HG03439 (cell line): ENCODE results near the gene TMEM115.
A peak's percentile ranks its signal among the peaks of the same experiment; 100 is the strongest.

Source experiments
- ATAC-seq: cut with Tn5 transposase; IDR thresholded peaks from one replicate; pipeline ENCODE4 v1.9.1; 2021; ENCODE audit warnings: mild to moderate bottlenecking, moderate library complexity; ENCODE audit not compliant: unreplicated experiment

The TMEM115 gene

DNA sequence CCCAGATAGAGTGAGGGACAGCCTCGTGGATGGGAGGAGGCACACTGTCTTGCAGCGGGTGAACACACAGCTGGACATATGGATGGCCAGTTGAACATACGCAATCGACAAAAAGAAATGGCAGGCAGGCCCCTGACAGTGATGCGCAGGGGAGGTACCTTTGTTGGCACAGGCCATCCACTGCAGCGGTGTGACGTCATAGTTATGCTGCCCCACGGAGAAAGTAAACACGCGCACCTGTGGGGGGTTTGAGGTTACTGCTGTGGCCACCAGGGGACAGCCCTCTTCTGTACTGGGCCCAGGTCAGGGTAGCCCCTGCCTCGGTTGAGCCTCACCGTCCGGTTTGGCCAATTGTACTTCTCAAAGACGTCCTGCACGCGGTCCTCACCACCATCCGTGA, 19.4 kb upstream of the TMEM115 start:
- no peak for ATAC-seq

DNA sequence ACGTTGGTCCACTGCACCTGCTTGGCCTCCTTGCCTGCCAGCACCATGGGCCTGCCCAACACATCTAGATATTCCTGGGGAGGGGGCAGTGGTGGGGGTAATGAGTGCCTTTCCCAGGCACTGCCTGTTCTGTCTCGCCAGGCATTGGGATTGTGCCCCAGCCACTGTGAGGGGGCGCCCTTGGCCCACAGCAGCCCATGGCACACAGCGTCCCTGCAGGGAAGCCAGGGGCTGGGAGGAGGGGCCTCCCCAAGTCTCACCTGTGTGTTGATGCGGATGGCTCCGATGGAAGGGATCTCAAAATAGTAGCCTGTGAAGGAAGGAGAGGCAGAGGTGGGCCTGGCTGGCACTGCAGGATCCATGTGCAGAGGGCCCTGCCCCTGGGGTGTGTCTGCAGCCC, 18.7 kb upstream of the TMEM115 start:
- ATAC-seq = no peak

DNA sequence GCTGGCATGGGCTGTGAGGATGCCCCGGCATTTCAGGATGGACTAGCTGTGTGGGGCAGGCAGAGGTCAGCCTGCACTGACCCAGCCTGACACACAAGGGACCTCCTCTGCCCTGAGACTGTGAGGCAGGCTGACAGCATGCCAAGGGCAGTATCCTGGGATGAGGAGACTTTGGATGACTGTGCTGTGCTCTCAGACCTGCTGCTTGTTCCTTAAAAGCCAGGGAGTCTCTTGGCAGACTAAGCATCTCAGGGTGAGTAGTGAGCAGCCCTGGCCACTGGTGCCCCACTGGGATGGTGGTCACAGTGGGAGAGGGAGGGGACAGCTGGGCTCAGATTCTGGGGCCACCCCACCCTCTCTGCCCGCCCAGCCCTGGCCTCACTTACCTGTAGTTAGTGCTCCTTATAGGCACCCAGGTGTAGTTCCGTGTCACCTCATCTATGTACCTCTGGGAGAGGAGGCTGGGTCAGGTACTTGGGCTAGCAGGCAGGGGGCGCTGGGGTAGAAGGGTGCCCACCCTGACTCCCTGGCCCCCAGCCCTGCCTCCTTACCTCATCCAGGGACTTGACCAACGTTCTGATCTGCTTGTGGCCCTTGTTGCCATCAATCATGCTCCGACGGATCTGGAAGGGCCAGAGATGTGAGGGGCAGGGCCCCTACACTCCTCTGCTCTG, 16.1 kb upstream of the TMEM115 start:
- no peak for ATAC-seq

DNA sequence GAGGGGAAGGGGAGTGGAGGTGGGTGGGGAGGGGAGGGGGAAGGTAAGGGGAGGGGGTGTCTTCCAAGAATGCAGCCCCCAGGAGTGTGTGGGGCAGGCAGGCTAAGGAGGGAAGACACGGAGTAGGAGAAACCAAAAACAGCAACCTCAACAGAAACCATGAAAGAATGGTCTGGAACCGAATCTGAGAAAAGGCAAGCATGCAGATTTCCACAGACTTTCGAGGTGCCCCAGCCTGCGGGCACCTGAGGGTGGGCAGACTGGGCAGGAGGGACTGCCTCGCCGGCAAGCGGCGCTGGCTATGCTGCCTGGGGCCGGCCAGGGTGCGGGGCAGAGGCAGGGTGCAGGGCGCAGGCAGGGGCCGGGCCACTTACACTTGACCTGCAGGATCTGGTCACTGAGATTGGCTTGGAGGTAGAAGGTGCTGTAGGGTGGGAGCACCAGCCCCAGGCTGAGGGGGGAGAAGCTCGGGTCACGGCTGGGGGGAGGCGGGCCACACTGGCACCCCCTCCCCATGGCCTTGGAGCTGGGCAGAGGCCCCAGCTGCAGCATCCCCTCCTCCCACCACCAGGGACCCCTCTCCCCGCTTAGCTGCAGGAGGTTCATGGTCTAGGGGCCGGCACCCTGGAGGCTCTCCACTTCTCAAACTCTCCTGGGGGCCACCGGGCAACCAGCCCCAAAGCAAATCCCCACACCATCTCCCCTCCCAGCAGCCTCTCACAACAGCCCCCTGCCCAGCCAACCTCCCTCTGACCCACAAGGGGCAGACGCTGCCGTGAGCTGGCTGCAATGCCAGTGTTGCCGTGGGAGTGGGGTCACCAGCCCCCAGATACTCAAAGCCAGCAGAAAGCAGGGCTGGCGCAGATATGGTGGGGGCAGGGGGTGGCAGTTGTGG, 15.3 kb upstream of the TMEM115 start:
- no peak for ATAC-seq

DNA sequence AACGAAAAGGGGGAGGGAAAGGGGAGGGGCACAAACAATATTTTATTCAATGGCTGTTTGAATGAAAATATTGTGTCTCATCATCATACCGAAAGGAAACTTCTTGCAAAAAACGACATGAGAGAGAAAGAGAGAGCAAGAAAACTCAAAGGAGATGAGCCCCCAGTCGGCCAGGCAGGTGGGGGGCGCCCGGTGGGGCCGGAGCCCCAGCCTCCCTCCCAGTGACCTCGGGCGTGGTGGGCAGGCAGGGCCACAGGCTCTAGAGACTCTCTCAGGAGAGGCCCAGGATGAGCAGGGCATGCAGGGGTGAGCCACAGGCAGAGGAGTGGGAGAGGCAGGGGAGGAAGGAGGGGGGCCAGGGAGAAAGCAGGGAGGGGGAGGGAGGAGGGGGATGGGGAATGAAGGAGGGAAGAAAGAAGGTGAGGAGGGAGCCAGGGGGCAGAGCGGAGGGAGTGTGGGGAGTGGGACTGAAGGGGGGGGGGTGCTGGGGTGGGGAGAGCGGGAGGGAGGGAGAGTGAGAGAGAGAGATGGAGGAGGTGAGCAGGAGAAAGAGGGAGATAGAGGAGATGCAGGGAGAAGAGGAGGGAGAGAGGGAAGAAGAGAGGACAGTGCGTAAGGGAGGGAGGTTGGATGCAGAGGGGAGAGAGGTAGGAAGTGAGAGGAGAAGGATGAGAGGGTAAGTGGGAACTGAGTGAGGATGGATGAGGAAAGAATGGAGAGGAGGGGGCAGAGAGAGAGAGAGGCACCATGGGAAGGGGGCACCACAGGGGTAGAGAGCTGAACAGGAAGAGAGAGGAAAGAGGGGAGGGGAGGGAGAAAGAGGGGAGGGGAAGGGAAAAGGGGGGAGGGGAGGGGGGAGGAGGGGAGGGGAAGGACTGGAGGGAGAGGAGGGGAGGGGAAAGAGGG, 14.1 kb upstream of the TMEM115 start:
- no peak for ATAC-seq

DNA sequence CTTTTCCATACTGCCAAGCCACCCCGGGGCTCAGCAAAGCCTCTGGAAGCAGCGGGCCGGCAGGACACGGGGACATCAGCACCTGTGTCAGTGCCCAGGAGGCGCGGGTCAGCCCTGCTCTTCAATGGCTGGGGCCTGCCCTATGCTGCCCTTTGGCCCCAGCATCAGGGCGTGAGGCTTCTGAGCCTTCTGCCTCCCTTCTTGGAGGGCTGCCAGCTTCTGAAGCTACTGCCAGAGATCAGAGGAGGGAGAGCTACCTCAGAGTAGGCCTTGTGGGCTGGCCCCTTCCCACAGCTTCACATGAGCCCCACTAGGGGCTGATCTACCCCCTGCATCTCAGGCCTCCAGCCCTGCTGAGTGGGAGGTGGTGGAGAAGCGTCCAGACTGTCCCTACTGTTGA, 13.0 kb upstream of the TMEM115 start:
- no peak for ATAC-seq

DNA sequence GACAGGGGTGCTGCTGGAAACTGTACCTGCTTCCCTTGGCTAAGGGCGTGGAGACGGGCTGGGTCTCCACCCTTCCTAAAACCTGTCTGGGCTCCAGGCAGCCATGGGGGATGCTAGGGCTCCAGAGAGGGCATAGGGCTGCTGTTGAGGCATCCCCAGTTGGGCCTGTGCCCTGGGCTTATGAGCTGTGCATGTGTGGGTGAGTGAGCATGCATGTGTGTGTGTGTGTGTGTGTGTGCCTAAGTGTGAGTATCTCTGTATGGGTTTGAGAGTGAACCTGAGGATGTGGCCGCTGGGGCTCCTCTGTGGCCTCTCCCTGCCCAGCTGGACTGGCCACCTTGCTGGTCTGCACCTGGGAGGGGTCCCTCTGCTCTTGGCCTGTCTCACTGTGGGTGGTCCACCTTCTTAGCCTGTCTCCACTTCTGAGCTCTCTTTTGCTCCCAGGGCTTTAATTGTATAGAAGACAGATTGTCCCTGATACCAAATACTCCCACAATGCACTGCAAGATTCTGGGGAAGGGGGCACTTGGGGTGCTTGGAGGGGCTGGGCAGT, 11.9 kb upstream of the TMEM115 start:
- ATAC-seq = no peak

DNA sequence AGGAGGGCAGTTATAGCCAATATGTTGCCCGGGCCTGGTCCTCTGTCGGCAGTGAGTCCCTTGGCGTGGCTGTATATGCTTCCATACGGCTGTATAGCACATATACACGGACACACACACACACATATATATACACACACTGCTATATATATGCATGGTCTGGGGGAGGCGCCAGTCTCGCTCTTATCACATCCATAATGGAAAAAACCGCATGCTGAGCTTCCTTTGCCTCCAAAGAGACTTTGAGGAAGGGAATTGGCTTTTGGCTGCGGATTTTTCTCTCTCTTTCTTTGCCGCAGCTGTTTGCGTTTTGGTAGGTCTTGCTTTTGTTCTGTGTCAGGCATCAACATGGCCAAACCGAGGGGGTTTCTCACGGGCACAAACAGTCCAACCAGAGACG, 11.3 kb upstream of the TMEM115 start:
- no peak for ATAC-seq

DNA sequence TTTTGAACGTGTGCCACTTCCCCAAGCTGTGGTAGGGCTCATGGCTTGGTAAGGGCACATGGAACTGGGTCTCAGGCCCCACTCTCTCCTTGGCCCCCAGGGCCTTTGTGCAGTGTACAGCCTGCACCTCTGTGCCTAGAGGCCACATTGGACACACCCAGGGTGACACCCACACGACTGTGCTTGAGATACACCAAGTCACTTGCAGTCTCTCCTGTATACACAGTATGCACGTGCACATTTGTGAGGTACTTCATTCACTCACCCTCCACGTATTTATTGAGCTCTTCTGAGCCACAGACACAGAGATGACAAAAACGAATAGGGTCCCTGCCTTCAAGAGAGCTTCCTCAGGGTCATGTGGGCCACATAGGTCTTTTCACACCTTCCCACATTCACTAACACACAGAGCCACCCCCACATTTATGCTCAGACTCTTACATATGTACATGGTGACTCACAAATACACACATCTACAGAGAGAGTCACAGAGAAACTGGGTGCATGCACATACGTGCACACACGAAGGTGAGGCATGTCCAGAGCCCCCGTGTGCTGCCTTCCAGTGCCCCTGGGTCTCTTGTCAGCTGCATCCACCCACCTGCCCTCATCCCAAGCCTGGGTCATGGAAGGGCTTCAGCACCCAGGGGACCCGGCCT, 9.8 kb upstream of the TMEM115 start:
- no peak for ATAC-seq

DNA sequence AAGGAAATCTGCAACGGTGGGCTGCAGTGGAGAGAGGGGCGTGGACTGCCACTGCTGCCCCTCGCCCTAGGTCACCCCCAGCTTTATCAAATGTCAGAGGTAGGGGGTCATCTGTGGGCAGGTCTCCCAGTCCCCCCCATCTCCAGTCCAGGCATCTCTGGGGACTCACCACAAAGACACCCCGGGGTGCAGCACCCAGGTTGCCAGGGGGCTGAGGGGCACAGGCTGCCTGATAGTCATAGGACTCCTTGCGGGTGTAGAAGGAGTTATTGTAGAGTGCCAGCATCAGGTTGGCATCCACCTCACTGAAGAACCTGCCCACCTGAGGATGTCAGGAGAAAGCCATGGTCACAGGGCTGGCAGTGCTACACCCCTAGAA, 6.5 kb upstream of the TMEM115 start:
- no peak for ATAC-seq

DNA sequence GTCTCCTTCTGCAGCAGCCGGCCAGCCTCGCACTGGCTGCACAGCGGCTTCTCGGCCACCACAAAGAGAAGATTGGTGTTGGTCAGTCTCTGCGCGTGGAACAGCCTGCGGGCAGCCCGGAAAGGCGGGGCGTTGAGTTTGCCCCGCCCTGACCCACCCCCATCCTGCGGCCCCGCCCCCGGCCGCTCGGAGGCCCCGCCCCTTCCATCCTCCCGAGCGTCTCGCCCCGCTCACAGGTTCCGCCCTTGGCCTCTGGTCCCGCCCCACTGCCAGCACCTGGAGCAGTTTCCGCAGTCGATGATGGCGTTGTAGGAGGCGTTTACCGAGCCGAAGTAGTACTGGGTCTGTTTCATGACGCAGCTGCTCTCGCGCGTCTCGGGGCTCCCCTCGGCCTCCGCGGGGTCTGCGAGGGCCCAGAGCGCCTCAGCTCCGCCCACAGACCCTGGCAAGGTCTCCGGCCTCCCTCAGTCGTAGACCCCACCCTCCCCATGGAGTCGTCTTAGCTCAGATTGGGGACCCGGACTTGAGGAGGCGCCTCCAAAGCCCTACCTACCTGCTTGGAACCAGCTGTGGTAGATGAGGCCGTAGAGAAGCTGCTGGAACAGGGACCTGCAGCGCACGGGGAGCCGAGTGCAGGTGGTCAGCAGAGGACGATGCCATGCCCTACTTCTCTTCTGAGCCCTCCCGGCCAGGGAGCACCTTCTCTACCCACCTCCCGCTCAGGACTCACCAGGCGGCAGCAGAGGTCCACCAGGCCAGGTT, 5.9 kb upstream of the TMEM115 start:
- ATAC-seq = peak; percentile 94

DNA sequence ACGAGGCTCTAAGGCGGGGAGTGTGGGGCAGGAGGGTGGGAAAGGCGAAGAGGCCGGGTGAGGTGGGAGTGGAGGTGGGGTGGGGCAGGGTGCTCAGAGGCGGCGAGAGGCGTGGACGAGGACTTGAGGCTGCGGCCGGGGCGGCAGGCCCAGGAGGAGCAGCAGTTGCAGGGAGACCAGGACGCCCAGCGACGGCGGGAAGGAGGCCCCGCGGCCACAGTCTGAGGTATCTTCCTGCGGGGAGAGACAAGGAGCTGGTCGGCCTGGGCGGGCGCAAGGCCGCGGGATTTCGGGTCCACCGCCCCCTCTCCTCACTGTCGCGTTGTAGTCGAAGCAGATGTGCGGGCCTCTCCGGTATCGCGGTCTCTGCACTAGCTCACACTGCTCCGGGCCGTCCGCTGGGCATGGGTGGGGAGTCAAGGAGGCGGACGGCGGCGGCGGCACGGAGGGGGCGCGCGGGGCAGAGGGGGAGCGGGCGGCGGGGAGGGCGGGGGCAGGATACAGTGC, 5.3 kb upstream of the TMEM115 start:
- ATAC-seq = peak; percentile 6

DNA sequence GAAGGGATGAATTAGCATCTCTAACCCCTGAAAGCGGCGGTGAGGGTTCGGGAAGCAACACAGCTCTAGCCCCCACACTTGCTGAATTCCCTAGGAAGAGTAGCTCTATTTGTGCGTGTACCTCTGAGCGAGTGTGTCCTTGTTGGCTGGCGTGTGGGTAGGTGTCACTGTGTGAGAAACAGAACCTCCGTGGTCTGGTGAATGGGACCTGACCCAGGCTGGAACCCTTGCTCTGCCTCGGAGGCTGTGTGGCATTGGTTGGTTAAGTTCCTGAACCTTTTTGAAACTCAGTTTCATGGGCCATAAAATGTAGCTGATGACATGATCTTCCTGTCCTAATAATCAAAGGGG, 414 bp upstream of the TMEM115 start:
- peak; percentile 11 for ATAC-seq

DNA sequence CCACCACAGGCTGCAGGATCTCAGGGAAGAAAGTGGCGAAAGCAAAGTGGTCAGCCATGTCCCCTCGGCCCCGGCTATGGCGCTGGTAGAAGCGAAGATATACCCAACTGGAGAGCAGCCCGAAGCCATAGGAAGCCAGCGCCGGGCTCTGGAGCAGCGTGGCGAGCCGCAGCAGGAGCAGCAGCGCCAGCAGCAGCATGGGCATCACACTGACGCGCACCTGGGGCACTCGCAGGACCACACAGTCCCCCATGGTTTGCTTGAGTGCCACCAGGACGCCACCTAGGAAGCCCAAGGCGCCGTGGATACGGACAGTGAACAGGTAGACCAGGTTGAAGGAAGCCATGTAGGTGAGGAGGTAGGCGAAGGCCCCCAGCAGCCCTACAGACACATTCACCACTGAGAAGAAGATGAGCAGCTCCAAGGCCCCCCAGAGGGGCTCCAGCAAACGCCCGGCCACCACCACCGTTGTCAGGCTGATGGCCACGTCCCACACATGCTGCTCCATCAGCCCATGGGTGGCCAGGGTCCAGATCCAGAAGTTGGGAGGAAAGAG, 888 bp downstream of the TMEM115 start:
- no peak for ATAC-seq

DNA sequence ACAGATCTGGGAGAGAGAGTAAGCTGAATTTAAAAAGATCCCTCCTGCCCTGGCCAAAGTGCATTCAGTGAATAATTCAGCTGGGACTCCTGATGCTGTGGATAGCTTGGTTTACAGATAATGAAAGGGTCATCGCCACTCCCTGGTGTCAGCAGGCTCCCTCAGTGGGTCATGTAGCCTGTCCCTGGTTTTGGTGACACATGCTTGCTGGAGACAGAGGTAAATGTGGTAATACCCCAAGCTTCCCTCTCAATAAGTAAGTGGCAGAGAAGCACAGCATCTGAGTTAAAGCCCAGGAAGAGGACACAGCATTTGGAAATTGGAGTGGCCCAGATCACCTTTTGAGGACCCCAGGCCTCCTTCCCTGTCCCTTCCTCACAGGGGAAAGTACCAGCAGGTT, 1.8 kb downstream of the TMEM115 start:
- ATAC-seq = no peak

DNA sequence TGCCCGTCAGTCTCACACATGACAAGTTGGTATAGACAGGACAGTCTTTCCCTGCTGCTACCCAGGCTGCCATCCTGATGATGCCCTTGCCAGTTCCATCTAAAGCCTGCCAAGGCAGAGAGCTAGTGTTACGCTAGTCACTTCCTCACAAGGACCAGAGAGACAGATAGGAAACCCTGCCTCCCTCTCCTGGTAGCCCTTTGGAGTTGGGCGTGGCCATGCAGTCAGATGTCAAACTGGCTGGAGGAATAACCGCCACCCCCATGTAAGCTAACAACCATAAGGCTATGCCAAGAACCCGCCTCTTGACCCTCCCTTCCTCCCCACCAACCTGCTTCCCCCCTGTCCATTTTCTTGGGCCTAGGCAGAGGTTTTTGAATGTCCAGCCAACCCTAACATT, 2.8 kb downstream of the TMEM115 start:
- ATAC-seq = no peak

DNA sequence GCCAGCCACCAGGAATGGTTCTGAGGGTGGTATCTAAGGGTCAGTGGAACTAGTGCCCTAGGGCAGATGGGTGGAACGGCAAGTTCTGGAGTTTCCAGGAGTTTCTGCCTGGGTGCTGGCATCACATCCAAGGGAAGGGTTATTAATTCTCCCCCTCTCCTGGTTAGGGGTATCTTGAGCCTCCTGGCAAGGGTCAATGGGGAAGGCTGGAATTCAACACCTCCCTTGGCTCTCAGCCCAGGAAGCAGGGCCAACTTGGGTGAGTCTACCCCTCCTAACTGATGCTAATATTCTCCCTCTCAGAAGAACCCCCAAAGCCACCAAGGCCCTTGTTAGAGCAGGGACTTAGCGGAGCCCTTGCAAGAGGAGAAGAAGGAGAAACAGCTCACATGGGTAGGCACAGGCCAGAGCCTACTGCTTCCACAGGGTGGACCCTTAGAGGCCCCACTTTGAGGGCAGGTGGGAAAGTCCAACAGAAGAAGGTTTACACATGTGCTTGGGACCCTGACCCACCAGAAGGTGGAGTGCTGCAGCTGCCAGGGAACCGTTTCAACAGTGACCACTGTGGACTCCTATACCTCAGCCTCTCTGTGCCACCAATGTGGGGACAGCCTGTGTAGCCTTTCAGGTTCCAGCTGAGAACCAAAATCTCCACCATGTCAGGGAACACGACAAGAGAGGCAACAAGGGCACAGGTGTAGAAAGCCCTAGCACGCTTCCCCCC, 3.3 kb downstream of the TMEM115 start:
- ATAC-seq = no peak

DNA sequence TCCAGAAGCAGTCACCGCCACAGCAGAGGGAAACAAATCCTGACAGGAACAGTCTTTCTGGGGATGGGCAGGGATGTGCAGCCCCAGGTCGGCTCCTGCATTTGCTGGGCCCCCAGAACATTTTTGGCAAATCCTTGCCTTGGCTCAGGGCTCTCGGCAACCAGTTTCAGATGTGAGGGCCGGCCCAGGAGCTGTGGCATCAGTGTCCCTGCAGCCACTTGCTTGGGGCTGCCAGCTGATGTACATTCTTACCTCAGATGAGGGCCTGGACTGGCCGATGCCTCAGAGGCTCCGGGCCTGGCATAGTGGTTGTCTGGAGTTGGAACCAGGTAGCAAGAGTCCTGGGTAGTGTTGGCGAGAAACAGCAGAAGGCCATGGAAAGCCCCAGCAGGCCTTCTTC, 4.5 kb downstream of the TMEM115 start:
- no peak for ATAC-seq
